Measurements from ENCODE around the gene STOX2. TPM values are rescaled to one million over a fixed set of nuclear protein-coding genes. Genes with fewer than 3 reads are reported as not detected.

STOX2 gene
- total and polyA plus RNA-seq, 2 experiments from 2014 or later, result not detected

- Histone ChIP-seq H3K9me3 (ENCODE audit: low read depth) (no peaks in the 10 kb centered on the region), H3K4me3 (no peak overlapping the region), H3K4me1 (ENCODE audit: insufficient read depth) (no peaks in the 10 kb centered on the region), H3K36me3 (ENCODE audit: low read depth) (no peaks in the 10 kb centered on the region), H4K20me1 (ENCODE audit: insufficient read depth) (no peaks in the 10 kb centered on the region), H3K27me3 (replicated peaks; ENCODE audit: insufficient read depth) (peaks cover 2% of the 10 kb centered on the region; the same call in 1 of the 2 replicates), H3K9ac (no peak overlapping the region), H3K27ac (no peak overlapping the region), H3K4me2 (ENCODE audit: unreplicated experiment) (no peak overlapping the region), H3K79me2 (ENCODE audit: insufficient read depth) (no peaks in the 10 kb centered on the region), H3K9me2 (ENCODE audit: insufficient read depth) (no peaks in the 10 kb centered on the region), H2AFZ (no peak overlapping the region), H3F3A (ENCODE audit: insufficient read depth) (no peaks in the 10 kb centered on the region)
- TF ChIP-seq EZH2 (IDR thresholded peaks at IDR 0.05; ENCODE audit: insufficient read depth, poor library complexity, severe bottlenecking), result no peak
- in situ Hi-C loops (cut with MboI), result no loop called here
- DNase-seq, result peak; percentile 3
- 17 to 20% methylated on average over 5 of the region's 5 CpGs for WGBS, 2 experiments (ENCODE audit: low coverage in 1 of 2, low lambda C conversion rate in 2 of 2, missing lambda C conversion rate in 2 of 2)
These were observed 32.6 kb upstream of the STOX2 start for GRCh38 chr4:183872531-183872930.

GRCh38 chr4:183873409-183874185 is 31.5 kb upstream of the STOX2 start:
- no peak for DNase-seq

DNA sequence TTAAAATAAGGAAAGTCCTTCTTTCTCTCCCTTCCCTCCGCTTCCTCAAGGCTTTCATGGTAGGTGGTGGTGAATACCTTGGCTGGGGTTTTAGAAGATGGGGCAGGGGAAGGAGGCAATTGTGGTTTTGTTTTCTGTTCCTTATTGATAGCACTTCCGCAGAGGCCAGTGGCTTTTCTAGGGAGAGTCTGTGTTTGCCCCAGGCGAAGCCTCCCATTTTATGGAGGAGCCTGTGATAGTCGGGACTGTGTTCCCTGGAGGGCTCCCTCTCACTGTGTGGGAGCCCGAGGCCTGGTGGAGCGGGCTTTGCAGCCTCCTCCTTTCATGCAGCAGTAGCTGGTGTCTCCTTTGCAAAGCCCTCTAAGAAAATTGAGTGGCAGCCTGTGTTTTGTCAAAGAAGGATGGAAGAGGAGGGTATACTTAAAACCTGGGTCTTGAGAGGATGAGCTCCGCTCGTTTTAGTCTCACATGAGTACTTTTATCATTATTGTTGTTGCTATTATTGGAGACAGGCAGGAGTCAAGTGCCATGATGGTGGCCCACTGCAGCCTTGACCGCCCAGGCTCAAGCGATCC is 29.8 kb upstream of the STOX2 start:
- no peaks in the 10 kb centered on the region for H3K9me3 ChIP-seq (ENCODE audit: low read depth)
- no peaks in the 10 kb centered on the region for H3F3A ChIP-seq (ENCODE audit: insufficient read depth)
- H3K79me2 ChIP-seq (ENCODE audit: insufficient read depth), result no peaks in the 10 kb centered on the region
- no peaks in the 10 kb centered on the region for H3K27me3 ChIP-seq (replicated peaks; ENCODE audit: insufficient read depth)
- no peak overlapping the region for H3K9ac ChIP-seq
- no peak overlapping the region for H2AFZ ChIP-seq
- 81 to 90% methylated on average over 10 of the region's 10 CpGs for WGBS, 2 experiments (ENCODE audit: low coverage in 1 of 2, low lambda C conversion rate in 2 of 2, missing lambda C conversion rate in 2 of 2)
- in situ Hi-C loops (cut with MboI), result no loop called here
- no peak overlapping the region for H3K4me2 ChIP-seq (ENCODE audit: unreplicated experiment)
- H4K20me1 ChIP-seq (ENCODE audit: insufficient read depth), result no peaks in the 10 kb centered on the region
- no peaks in the 10 kb centered on the region for H3K9me2 ChIP-seq (ENCODE audit: insufficient read depth)
- TF ChIP-seq EZH2 (IDR thresholded peaks at IDR 0.05; ENCODE audit: insufficient read depth, poor library complexity, severe bottlenecking) (no peak), EZH2phosphoT487 (IDR thresholded peaks at IDR 0.05; ENCODE audit: insufficient read depth, low read depth) (no peak)
- H3K36me3 ChIP-seq (ENCODE audit: low read depth), result no peaks in the 10 kb centered on the region
- no peak overlapping the region for H3K27ac ChIP-seq
- no peak overlapping the region for H3K4me3 ChIP-seq
- no peak for DNase-seq
- no peaks in the 10 kb centered on the region for H3K4me1 ChIP-seq (ENCODE audit: insufficient read depth)

More at GRCh38 chr4:183873409-183874185, 31.5 kb upstream of the STOX2 start:
- H3K4me3 ChIP-seq, result no peak overlapping the region
- H4K20me1 ChIP-seq (ENCODE audit: insufficient read depth), result no peaks in the 10 kb centered on the region
- no peak overlapping the region for H3K27ac ChIP-seq
- 73 to 74% methylated on average over 7 of the region's 7 CpGs for WGBS, 2 experiments (ENCODE audit: low coverage in 1 of 2, low lambda C conversion rate in 2 of 2, missing lambda C conversion rate in 2 of 2)
- H3K4me1 ChIP-seq (ENCODE audit: insufficient read depth), result no peaks in the 10 kb centered on the region
- H3F3A ChIP-seq (ENCODE audit: insufficient read depth), result no peaks in the 10 kb centered on the region
- H2AFZ ChIP-seq, result no peak overlapping the region
- TF ChIP-seq EZH2phosphoT487 (IDR thresholded peaks at IDR 0.05; ENCODE audit: insufficient read depth, low read depth) (no peak), EZH2 (IDR thresholded peaks at IDR 0.05; ENCODE audit: insufficient read depth, poor library complexity, severe bottlenecking) (no peak)
- H3K9me3 ChIP-seq (ENCODE audit: low read depth), result no peaks in the 10 kb centered on the region
- H3K9ac ChIP-seq, result no peak overlapping the region
- H3K79me2 ChIP-seq (ENCODE audit: insufficient read depth), result no peaks in the 10 kb centered on the region
- H3K27me3 ChIP-seq (replicated peaks; ENCODE audit: insufficient read depth), result no peaks in the 10 kb centered on the region
- no peaks in the 10 kb centered on the region for H3K9me2 ChIP-seq (ENCODE audit: insufficient read depth)
- no peak overlapping the region for H3K4me2 ChIP-seq (ENCODE audit: unreplicated experiment)
- H3K36me3 ChIP-seq (ENCODE audit: low read depth), result no peaks in the 10 kb centered on the region
- in situ Hi-C loops (cut with MboI), result no loop called here

DNA sequence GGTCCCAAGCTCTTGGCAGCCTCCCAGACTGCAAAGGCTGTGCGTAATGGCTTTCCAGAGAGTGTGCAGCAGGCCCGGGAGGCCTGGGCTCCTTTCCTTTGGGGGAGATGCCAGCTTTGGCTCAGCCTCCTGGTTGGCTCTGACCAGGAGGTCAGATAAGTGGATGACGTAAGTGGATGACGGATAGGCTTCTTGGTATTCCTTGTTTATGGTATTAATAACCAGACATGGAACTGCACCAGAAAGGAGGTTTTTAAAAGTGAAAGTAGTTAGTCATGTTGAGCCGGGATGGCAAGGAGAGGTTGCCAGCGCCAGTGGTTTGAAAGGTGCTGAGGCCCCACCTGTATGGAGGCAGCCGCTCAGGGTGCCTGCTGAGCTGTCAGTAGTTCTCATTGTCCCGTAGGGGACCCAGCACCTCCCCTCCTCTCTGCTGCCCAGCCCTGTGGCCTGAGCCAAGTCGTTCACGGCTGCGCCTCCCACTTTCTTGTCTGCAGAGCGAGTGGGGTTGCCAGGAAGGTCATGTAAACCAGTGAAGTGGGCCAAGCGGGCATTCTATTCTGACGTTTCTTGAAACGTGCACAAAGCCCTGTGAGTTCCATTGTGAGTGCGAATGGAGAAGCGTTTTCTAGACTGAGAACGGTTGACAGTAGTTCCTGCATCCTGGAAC is 28.7 kb upstream of the STOX2 start:
- Histone ChIP-seq H3K9me2 (ENCODE audit: insufficient read depth) (no peaks in the 10 kb centered on the region), H3K36me3 (ENCODE audit: low read depth) (no peaks in the 10 kb centered on the region), H3K79me2 (ENCODE audit: insufficient read depth) (no peaks in the 10 kb centered on the region), H2AFZ (peak overlapping the region; percentile 66), H3F3A (ENCODE audit: insufficient read depth) (no peaks in the 10 kb centered on the region), H4K20me1 (ENCODE audit: insufficient read depth) (no peaks in the 10 kb centered on the region), H3K27me3 (replicated peaks; ENCODE audit: insufficient read depth) (no peaks in the 10 kb centered on the region), H3K27ac (no peak overlapping the region), H3K9me3 (ENCODE audit: low read depth) (no peaks in the 10 kb centered on the region), H3K9ac (no peak overlapping the region), H3K4me1 (ENCODE audit: insufficient read depth) (no peaks in the 10 kb centered on the region), H3K4me3 (peak overlapping the region; percentile 50), H3K4me2 (ENCODE audit: unreplicated experiment) (peak overlapping the region; percentile 36)
- no peak for TF ChIP-seq EZH2 (IDR thresholded peaks at IDR 0.05; ENCODE audit: insufficient read depth, poor library complexity, severe bottlenecking)
- TF ChIP-seq EZH2phosphoT487 (IDR thresholded peaks at IDR 0.05; ENCODE audit: insufficient read depth, low read depth), result no peak
- in situ Hi-C loops (cut with MboI), result no loop called here
- WGBS, 2 experiments (ENCODE audit: low coverage in 1 of 2, low lambda C conversion rate in 2 of 2, missing lambda C conversion rate in 2 of 2), result 9 to 10% methylated on average over 18 of the region's 18 CpGs
- DNase-seq, result peak; percentile 66
